ENCODE data around the gene MUC13.

GRCh38 chr3:124960698-124961097 lies 26.1 kb upstream of the MUC13 start:
- TF ChIP-seq CTCF (IDR thresholded peaks at IDR 0.05 in 4 of 5, conservative IDR thresholded peaks at IDR 0.05 in 1 of 5): no peak
- no peak for TF ChIP-seq POLR2A (IDR thresholded peaks at IDR 0.05)

All from gastrocnemius medialis (tissue), 4 donors.